Measurements from ENCODE around the gene GPR78.

The GPR78 gene

GRCh38 chr4:8603931-8604330 lies 23.7 kb downstream of the GPR78 start (continued):
- TF ChIP-seq CSRNP3 (CRISPR knock-in tag; IDR thresholded peaks at IDR 0.05): no peak

GRCh38 chr4:8605289-8605688 lies 25.1 kb downstream of the GPR78 start:
- ATAC-seq: no peak

More at GRCh38 chr4:8605289-8605688, 25.1 kb downstream of the GPR78 start:
- TF ChIP-seq POU6F1 (CRISPR knock-in tag; IDR thresholded peaks at IDR 0.05; ENCODE audit: borderline replicate concordance, low read depth) (no peak), PATZ1 (CRISPR knock-in tag; IDR thresholded peaks at IDR 0.05; ENCODE audit: borderline replicate concordance) (no peak), CSRNP3 (CRISPR knock-in tag; IDR thresholded peaks at IDR 0.05) (no peak), ESRRG (CRISPR knock-in tag; IDR thresholded peaks at IDR 0.05) (no peak), ZNF70 (CRISPR knock-in tag; IDR thresholded peaks at IDR 0.05) (no peak), CSDC2 (CRISPR knock-in tag; IDR thresholded peaks at IDR 0.05) (no peak), TCF4 (CRISPR knock-in tag; IDR thresholded peaks at IDR 0.05; ENCODE audit: borderline replicate concordance) (no peak), TOX (CRISPR knock-in tag; IDR thresholded peaks at IDR 0.05; ENCODE audit: borderline replicate concordance) (no peak), ZFP30 (CRISPR knock-in tag; IDR thresholded peaks at IDR 0.05) (no peak), CREB5 (CRISPR knock-in tag; IDR thresholded peaks at IDR 0.05; ENCODE audit: low read depth) (no peak), TSHZ2 (CRISPR knock-in tag; IDR thresholded peaks at IDR 0.05) (no peak), ISL1 (CRISPR knock-in tag; IDR thresholded peaks at IDR 0.05) (no peak), ARNTL (CRISPR knock-in tag; IDR thresholded peaks at IDR 0.05; ENCODE audit: borderline replicate concordance, low read depth) (no peak), RARB (CRISPR knock-in tag; IDR thresholded peaks at IDR 0.05) (no peak), ZFP3 (CRISPR knock-in tag; IDR thresholded peaks at IDR 0.05) (no peak), PPARA (CRISPR knock-in tag; IDR thresholded peaks at IDR 0.05; ENCODE audit: borderline replicate concordance) (no peak), SNAI2 (CRISPR knock-in tag; IDR thresholded peaks at IDR 0.05) (no peak), ZNF565 (CRISPR knock-in tag; conservative IDR thresholded peaks at IDR 0.05; ENCODE audit: low read depth) (no peak), ZC3H10 (CRISPR knock-in tag; IDR thresholded peaks at IDR 0.05) (no peak)
